Choroid plexus epithelial cell (primary cell): Measurements from ENCODE around the gene C5orf15.
"Not testable (repeated sequence)": the region's sequence is repeated elsewhere in the genome, so short reads cannot be mapped to it uniquely, and the experiment has no call there.

Experiments used
- DNase-seq: peaks from one replicate; pipeline ENCODE4 v3.0.0-alpha.2; 2010; ENCODE audit warnings: low read depth
- H3K4me3 ChIP-seq: 2 replicates; pipeline ENCODE4 v1.5.1; 2011; ENCODE audit warnings: low read depth, mild to moderate bottlenecking, control low read depth, low read length, moderate library complexity
- CTCF ChIP-seq: conservative IDR thresholded peaks from 2 replicates; pipeline ENCODE4 v1.5.1; 2011; ENCODE audit warnings: low read depth, mild to moderate bottlenecking, control low read depth, inconsistent platforms, low read length, moderate library complexity

The C5orf15 gene

GRCh38 chr5:133943475-133943817 lies 25.0 kb downstream of the C5orf15 start:
- no peak for DNase-seq
- H3K4me3 ChIP-seq = no peak overlapping the region
- TF ChIP-seq CTCF = no peak

DNA sequence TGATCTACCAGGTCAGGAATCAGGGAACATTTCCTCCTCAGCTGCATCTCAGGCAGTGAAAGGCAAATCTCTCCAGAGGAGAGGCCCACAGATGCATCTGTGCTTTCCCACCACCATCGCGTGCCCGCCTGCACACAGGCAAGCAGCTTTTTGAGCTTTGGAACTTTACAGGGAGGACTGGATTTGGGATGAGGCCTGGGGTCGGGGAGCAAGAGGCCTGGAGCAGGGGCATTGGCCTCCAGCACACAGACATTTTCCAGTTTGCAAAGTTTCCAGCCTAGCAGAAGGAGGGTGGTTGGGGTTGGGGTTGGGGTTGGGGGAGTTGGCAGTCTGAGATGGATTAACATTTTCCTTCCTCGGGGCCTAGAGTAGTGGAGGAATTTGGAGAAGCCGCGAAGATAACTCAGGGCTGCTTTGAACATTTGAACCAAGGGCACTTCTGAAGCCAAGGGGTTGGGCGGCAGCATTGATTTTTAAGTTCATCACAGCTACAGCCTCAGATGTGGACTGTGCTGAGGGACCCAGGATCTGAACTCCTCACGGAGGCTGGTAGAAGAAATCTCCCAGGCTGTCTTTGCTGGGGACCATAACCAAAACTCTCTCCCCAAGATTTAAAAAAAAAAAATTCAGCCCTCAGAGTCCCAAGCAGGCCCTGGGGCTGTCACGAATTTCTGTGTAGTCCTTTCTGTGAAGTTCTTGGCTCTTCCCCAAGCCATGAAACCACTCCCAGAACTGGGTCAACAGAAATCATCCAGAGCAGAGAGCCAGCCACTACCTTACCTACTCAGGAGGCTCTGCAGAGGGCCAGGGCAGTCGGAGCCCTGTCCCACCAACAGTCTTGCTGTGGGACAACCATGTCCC lies 25.6 kb downstream of the C5orf15 start:
- TF ChIP-seq CTCF = no peak
- no peak overlapping the region for H3K4me3 ChIP-seq
- no peak for DNase-seq

- no peak for DNase-seq
- H3K4me3 ChIP-seq = no peak overlapping the region
- no peak for TF ChIP-seq CTCF
Measured at GRCh38 chr5:133941456-133942196, 26.8 kb downstream of the C5orf15 start.

DNA sequence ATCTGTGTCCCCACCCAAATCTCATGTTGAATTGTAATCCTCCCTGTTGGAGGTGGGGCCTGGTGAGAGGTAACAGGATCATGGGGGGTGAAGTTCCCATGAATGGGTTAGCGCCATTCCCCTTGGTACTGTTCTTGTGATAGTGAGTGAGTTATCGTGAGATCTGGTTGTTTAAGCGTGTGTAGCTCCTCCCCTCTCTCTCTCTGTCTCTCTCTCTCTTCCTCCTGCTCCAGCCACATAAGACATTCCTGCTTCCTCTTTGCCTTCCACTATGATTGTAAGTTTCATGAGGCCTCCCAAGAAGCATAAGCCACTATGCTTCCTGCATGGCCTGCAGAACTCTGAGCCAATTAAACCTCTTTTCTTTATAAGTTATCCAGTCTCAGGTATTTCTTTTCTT lies 28.8 kb downstream of the C5orf15 start:
- TF ChIP-seq CTCF = no peak
- no peak for DNase-seq
- no peak overlapping the region for H3K4me3 ChIP-seq

DNA sequence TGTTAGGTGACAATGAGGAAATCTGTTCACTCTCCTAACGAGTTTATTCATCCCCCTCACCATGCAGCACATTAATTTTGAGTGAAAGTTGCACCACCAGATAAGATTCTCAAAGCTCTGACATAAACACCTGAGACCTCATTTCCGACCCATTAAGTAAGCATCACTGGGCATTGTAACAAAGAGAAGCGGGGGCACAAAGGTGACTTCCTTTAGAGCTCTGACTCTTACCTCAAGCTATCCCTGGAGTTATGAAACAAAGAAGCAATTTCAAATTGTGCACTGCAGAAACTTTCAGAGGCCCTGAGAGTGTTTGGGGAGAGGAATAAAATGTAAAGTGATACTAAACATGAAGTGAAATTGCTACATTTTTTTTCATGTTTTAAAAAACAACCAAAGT lies 29.5 kb downstream of the C5orf15 start:
- H3K4me3 ChIP-seq = no peak overlapping the region
- no peak for DNase-seq
- no peak for TF ChIP-seq CTCF

- DNase-seq = no peak
- TF ChIP-seq CTCF = no peak
- H3K4me3 ChIP-seq = no peak overlapping the region
Measured at GRCh38 chr5:133938039-133938821, 30.2 kb downstream of the C5orf15 start.

- H3K4me3 ChIP-seq, DNase-seq: not testable (repeated sequence)
Measured at GRCh38 chr5:133937628-133938027, 30.8 kb downstream of the C5orf15 start.
